HT-29 (cell line): Measurements from ENCODE around the gene AGAP3. TPM values are rescaled to one million over a fixed set of nuclear protein-coding genes. Genes with fewer than 3 reads are reported as not detected.

Source experiments
- DNase-seq: peaks from one replicate; pipeline ENCODE4 v3.0.0-alpha.2; 2015; ENCODE audit warnings: low spot score
- total RNA-seq: library from RNA; depleted of rRNA; stranded (reverse); fragments of >200 nt; shearing (Covaris generic); gene quantifications from 2 replicates; pipeline ENCODE4 v1.2.3, GENCODE V29; 2014

The AGAP3 gene
- total RNA-seq, 1 experiment from 2014 or later: 162 TPM

GRCh38 chr7:151109094-151110048 lies 23.1 kb downstream of the AGAP3 start:
- no peak for DNase-seq

- no peak for DNase-seq
These were observed 24.1 kb downstream of the AGAP3 start for GRCh38 chr7:151110236-151110940.

- DNase-seq: peak; percentile 92
These were observed 24.8 kb downstream of the AGAP3 start for GRCh38 chr7:151110941-151111645.

GRCh38 chr7:151113344-151114150 lies 27.3 kb downstream of the AGAP3 start:
- peak; percentile 80 for DNase-seq

GRCh38 chr7:151114151-151115090 lies 28.1 kb downstream of the AGAP3 start:
- peak; percentile 66 for DNase-seq

GRCh38 chr7:151115121-151115835 lies 29.0 kb downstream of the AGAP3 start:
- peak; percentile 54 for DNase-seq

GRCh38 chr7:151115836-151116418 lies 29.7 kb downstream of the AGAP3 start:
- DNase-seq: peak; percentile 99

GRCh38 chr7:151116603-151117440 lies 30.5 kb downstream of the AGAP3 start:
- no peak for DNase-seq

GRCh38 chr7:151117565-151117964 lies 31.3 kb downstream of the AGAP3 start:
- no peak for DNase-seq

GRCh38 chr7:151118108-151119054 lies 32.1 kb downstream of the AGAP3 start:
- no peak for DNase-seq

- no peak for DNase-seq
These were observed 32.8 kb downstream of the AGAP3 start for GRCh38 chr7:151119055-151119415.

- no peak for DNase-seq
These were observed 33.6 kb downstream of the AGAP3 start for GRCh38 chr7:151119902-151120301.

GRCh38 chr7:151120896-151121295 lies 34.6 kb downstream of the AGAP3 start:
- DNase-seq: no peak

GRCh38 chr7:151121380-151122170 lies 35.3 kb downstream of the AGAP3 start:
- DNase-seq: no peak

GRCh38 chr7:151122276-151122675 lies 36.0 kb downstream of the AGAP3 start:
- no peak for DNase-seq

- DNase-seq: no peak
These were observed 36.5 kb downstream of the AGAP3 start for GRCh38 chr7:151122796-151123157.
